ENCODE results near the gene ING3. TPM values are rescaled to one million over a fixed set of nuclear protein-coding genes. Genes with fewer than 3 reads are reported as not detected.

ING3 gene
- total and polyA plus RNA-seq, 2 of the 8 experiments (the other 6 are each of a cell fraction or from before 2014, with no cell fraction given) = 6.0 to 17.7 TPM

GRCh38 chr7:121003986-121004685, 53.6 kb downstream of the ING3 start (continued):
- TF ChIP-seq CHD7 (IDR thresholded peaks at IDR 0.05; ENCODE audit: insufficient replicate concordance, low read length) = no peak
- TF ChIP-seq, protein P1, sequence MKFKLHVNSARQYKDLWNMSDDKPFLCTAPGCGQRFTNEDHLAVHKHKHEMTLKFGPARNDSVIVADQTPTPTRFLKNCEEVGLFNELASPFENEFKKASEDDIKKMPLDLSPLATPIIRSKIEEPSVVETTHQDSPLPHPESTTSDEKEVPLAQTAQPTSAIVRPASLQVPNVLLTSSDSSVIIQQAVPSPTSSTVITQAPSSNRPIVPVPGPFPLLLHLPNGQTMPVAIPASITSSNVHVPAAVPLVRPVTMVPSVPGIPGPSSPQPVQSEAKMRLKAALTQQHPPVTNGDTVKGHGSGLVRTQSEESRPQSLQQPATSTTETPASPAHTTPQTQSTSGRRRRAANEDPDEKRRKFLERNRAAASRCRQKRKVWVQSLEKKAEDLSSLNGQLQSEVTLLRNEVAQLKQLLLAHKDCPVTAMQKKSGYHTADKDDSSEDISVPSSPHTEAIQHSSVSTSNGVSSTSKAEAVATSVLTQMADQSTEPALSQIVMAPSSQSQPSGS (IDR thresholded peaks at IDR 0.05; ENCODE audit: low read length) = no peak
- no peak for TF ChIP-seq SP4 (IDR thresholded peaks at IDR 0.05; ENCODE audit: low read length)
- TF ChIP-seq BRCA1 (IDR thresholded peaks at IDR 0.05; ENCODE audit: low read depth, low read length) = no peak
- no peak for TF ChIP-seq CBX5 (IDR thresholded peaks at IDR 0.05; ENCODE audit: low read depth, low read length)
